MCF 10A (cell line): ENCODE results near the gene CLMN. TPM values are rescaled to one million over a fixed set of nuclear protein-coding genes. Genes with fewer than 3 reads are reported as not detected.

Source experiments
- BruUV-seq: library from RNA; stranded (reverse); fragments of 400-500 nt; replicated peaks from 2 replicates; lab custom pipeline; 2021; lab: Mats Ljungman, UMichigan
- CTCF ChIA-PET: fragments of 300-600 bp; sonication (Branson Sonifier 250); formaldehyde crosslinking; extraction: SDS; loops from one replicate; lab custom pipeline; 2021; ENCODE audit warnings: antibody characterized with exemption, inconsistent platforms; lab: Yijun Ruan, JAX
- POLR2A ChIA-PET: fragments of 300-600, 350-650 bp; sonication (Branson Sonifier 250); formaldehyde crosslinking; extraction: SDS; loops from one replicate; lab custom pipeline; 2020; ENCODE audit warnings: antibody characterized with exemption, inconsistent platforms; lab: Yijun Ruan, JAX
- DNase-seq: peaks from one replicate; pipeline ENCODE4 v3.0.0-alpha.2; 2018; ENCODE audit not compliant: unreplicated experiment
- H3K27ac Mint-ChIP-seq: one replicate; pipeline ENCODE4 v1.8.0; 2022; ENCODE audit warnings: mild to moderate bottlenecking, low read depth, mixed read lengths; ENCODE audit not compliant: unreplicated experiment
- H3K27me3 Mint-ChIP-seq: one replicate; pipeline ENCODE4 v1.8.0; 2022; ENCODE audit warnings: mixed read lengths; ENCODE audit not compliant: insufficient read depth, unreplicated experiment
- H3K36me3 Mint-ChIP-seq: one replicate; pipeline ENCODE4 v1.8.0; 2022; ENCODE audit warnings: mild to moderate bottlenecking, moderate library complexity, mixed read lengths; ENCODE audit not compliant: insufficient read depth, unreplicated experiment
- H3K4me1 Mint-ChIP-seq: one replicate; pipeline ENCODE4 v1.8.0; 2022; ENCODE audit warnings: mixed read lengths; ENCODE audit not compliant: insufficient read depth, unreplicated experiment
- H3K4me3 Mint-ChIP-seq: one replicate; pipeline ENCODE4 v1.8.0; 2022; ENCODE audit warnings: mild to moderate bottlenecking, moderate library complexity, mixed read lengths; ENCODE audit not compliant: unreplicated experiment
- H3K9me3 Mint-ChIP-seq: one replicate; pipeline ENCODE4 v1.8.0; 2022; ENCODE audit warnings: mixed read lengths; ENCODE audit not compliant: unreplicated experiment
- CTCF ChIP-seq: fragments of 200-600 bp; IDR thresholded peaks from one replicate; pipeline ENCODE4 v1.8.0; 2022; ENCODE audit warnings: antibody characterized with exemption, mild to moderate bottlenecking; ENCODE audit not compliant: unreplicated experiment
- intact Hi-C: fragments of 100-400 bp; cut with micrococcal nuclease; formaldehyde crosslinking; loops from 2 replicates; pipeline ENCODE4 v1.14.1; 2022
- total RNA-seq: library from RNA; stranded (reverse); gene quantifications from 2 replicates; pipeline ENCODE4 v1.2.3, GENCODE V29; 2022

Gene CLMN
- total RNA-seq, 1 experiment from 2014 or later: 17.9 TPM

- Mint-ChIP-seq H3K27ac (no peak overlapping the region), H3K4me3 (no peak overlapping the region), H3K4me1 (peaks cover 15% of the 10 kb centered on the region), H3K36me3 (no peaks in the 10 kb centered on the region), H3K9me3 (no peaks in the 10 kb centered on the region), H3K27me3 (no peaks in the 10 kb centered on the region)
- ChIA-PET CTCF (interaction anchor here (0.7 to 0.8 kb wide), 2 partner anchors 10 to 1277 kb away, joined by 3 read pairs; no protein-coding TSS in a partner anchor), POLR2A (no interaction called here)
- intact Hi-C loops: no loop called here
- no peak for TF ChIP-seq CTCF
- BruUV-seq: no TSS peak
- DNase-seq: no peak
These were observed 30.2 kb downstream of the CLMN start for GRCh38 chr14:95289323-95290010.

- no peak for TF ChIP-seq CTCF
- H3K36me3 Mint-ChIP-seq: no peaks in the 10 kb centered on the region
- H3K4me3 Mint-ChIP-seq: no peak overlapping the region
- H3K4me1 Mint-ChIP-seq: peaks cover 15% of the 10 kb centered on the region
- no peaks in the 10 kb centered on the region for H3K9me3 Mint-ChIP-seq
- H3K27ac Mint-ChIP-seq: no peak overlapping the region
- DNase-seq: no peak
- H3K27me3 Mint-ChIP-seq: no peaks in the 10 kb centered on the region
- ChIA-PET CTCF (no interaction called here), POLR2A (no interaction called here)
- intact Hi-C loops: no loop called here
- BruUV-seq: no TSS peak
These were observed 30.9 kb downstream of the CLMN start for GRCh38 chr14:95288672-95289322.

GRCh38 chr14:95287176-95287754 is 32.4 kb downstream of the CLMN start:
- CTCF ChIA-PET: interaction anchor here (0.8 kb wide), 1 partner anchor 870 kb away, joined by 3 read pairs; no protein-coding TSS in a partner anchor

More at GRCh38 chr14:95287176-95287754, 32.4 kb downstream of the CLMN start:
- no peaks in the 10 kb centered on the region for H3K36me3 Mint-ChIP-seq
- POLR2A ChIA-PET: interaction anchor here (1.0 kb wide), 1 partner anchor 26 kb away, joined by 3 read pairs; no protein-coding TSS in a partner anchor
- DNase-seq: peak; percentile 24
- H3K9me3 Mint-ChIP-seq: no peaks in the 10 kb centered on the region
- no peak for TF ChIP-seq CTCF
- no TSS peak for BruUV-seq
- peaks cover 15% of the 10 kb centered on the region for H3K4me1 Mint-ChIP-seq
- no peak overlapping the region for H3K27ac Mint-ChIP-seq
- H3K4me3 Mint-ChIP-seq: no peak overlapping the region
- intact Hi-C loops: no loop called here
- no peaks in the 10 kb centered on the region for H3K27me3 Mint-ChIP-seq
